Heart left ventricle (tissue), 13 donors: ENCODE data around the gene ORAI2.

ENCODE experiments used
- CTCF ChIP-seq, 12 donors: fragments of 200-600 bp; sonication (generic) in 4 of 12; IDR thresholded peaks; one replicate each; pipeline versions ENCODE4 v1.5.0 to v1.8.0; 2018 to 2022; ENCODE audit warnings: antibody characterized with exemption in 12 of 12, mild to moderate bottlenecking in 5 of 12
- POLR2A ChIP-seq, 2 donors: fragments of 450-650 bp; IDR thresholded peaks; one replicate each; pipeline ENCODE4 v1.6.1; 2017; ENCODE audit warnings: antibody characterized with exemption in 2 of 2, mild to moderate bottlenecking in 2 of 2, moderate library complexity in 2 of 2
- donor health status: ischemic (EF 13 %, LVEDD 7.1; RV severe dilation, severe dysfunction).
- donor health status: DM: no; HTN: yes; CAD: no.
- donor health status: DM: no; HTN: no; CAD: no.
- donor health status: ischemic (EF 25% LVEDD 6.9; RV normal size, moderate dysfunction).
- donor health status: ischemic (EF 25% LVEDD 5.7; RV mildly dilated, moderate dysfunction).
- donor health status: ischemic (EF 35%, LVEDD 5.7; RV mildly dilated, moderate dysfunction).
- donor health status: nonischemic (EF 11% LVEDD 7.7; RV severe dilation, severe dysfunction).
- donor health status: DM: yes; HTN: yes; CAD: no.
- donor health status: PGD.
- donor health status: ischemic (EF 29% LVEDD 5.4; RV normal size, mild dysfunction).
- donor health status: nonischemic (EF 23%, LVEDD 6.1; RV moderate dilation, normal function).

- TF ChIP-seq CTCF (IDR thresholded peaks at IDR 0.05) (no peak), POLR2A (IDR thresholded peaks at IDR 0.05) (no peak)
Measured at GRCh38 chr7:102426268-102427018, 6.9 kb upstream of the ORAI2 start.
